GM21423 (cell line): ENCODE results near the gene RAB5B.
"Not testable (repeated sequence)": the region's sequence is repeated elsewhere in the genome, so short reads cannot be mapped to it uniquely, and the experiment has no call there.

Experiments used
- ATAC-seq: cut with Tn5 transposase; IDR thresholded peaks from one replicate; pipeline ENCODE4 v1.9.1; 2021; ENCODE audit warnings: mild to moderate bottlenecking, moderate library complexity; ENCODE audit not compliant: unreplicated experiment

RAB5B gene

DNA sequence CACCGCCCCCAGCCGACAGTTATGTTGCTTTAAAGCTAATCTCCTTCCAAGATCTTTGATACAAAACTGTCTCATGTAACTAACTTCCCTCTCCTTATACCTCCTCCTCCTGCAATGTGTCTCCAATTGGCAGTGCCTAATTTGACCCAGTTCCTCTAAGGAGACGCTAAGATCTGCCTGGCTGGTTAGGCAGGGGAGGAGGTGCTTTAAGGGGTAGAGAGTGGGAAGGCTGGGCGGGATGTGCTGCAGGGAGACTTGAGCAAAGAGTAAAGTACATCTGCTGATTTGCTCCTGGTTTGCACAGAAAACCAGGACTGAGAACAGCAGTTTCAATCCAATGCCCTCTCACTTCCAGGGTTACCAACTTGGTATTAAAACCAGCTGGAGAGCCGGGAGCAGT is 39.6 kb downstream of the RAB5B start:
- ATAC-seq: no peak

DNA sequence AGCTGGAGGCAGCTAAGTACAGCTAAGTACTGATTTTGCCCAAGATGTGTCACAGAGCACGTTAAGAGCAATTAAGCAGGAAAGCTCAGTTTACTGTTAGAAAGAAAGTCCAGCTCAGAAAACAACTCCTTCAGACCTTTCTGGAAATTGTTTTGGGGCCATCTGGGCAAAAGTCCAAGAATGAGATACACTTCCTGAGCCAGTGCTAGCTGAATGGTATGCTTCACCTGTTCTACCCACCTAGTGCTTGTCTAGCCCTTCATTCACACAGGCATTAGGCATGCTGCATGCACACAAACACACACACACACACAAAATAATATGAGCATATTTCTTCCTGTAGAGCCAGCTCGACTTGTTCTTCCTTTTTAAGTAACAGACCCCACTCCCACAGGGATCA is 40.3 kb downstream of the RAB5B start:
- no peak for ATAC-seq

- ATAC-seq: no peak
These were observed 43.3 kb downstream of the RAB5B start for GRCh38 chr12:56017181-56017580.

DNA sequence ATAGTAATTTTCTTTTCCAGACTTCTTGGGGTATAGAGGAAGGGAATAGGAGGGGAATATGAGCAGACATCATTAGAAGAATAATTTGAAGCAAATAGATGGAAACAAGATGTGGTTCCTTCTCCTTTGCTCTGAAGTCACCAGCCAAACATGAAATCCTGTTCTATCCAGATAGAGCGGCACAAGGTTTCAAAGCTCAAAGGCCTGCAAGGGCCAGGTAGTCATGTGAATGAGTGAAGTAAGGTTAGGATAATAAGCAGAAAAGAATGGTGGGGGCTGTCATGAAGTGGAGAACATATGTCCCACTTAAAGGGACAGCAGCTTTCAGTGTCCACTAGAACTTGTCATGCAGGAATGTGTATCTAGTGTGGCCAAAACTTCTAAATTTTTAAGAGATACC is 44.5 kb downstream of the RAB5B start:
- no peak for ATAC-seq

- no peak for ATAC-seq
These were observed 46.7 kb downstream of the RAB5B start, which contains the start of gene IKZF4 for GRCh38 chr12:56020423-56021184. TSS of gene IKZF4 (plus strand) at chr12:56021043. CDS start at chr12:56021494, 451 bp downstream.

- ATAC-seq: no peak
These were observed 48.1 kb downstream of the RAB5B start for GRCh38 chr12:56021889-56022497.

GRCh38 chr12:56028511-56029165 is 54.8 kb downstream of the RAB5B start:
- ATAC-seq: no peak

DNA sequence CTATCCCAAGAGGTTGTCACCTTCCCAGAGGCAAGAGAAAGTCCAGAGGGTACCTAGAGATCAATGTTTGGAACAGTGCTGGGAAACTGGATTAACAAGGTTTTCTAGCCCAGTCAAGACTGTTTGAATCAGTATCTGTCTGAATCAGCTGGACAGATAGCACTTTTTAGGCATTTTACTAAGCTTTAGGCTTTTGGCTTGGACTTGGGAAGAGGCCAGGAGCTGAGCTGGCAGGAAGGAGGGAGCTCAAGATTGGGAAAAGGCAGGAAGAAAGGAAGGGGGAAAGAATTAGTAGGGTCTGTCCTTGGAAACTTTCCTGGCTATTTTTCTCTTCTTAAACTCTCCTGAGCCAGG is 55.3 kb downstream of the RAB5B start:
- ATAC-seq: no peak

- no peak for ATAC-seq
These were observed 55.9 kb downstream of the RAB5B start for GRCh38 chr12:56029666-56030293.

DNA sequence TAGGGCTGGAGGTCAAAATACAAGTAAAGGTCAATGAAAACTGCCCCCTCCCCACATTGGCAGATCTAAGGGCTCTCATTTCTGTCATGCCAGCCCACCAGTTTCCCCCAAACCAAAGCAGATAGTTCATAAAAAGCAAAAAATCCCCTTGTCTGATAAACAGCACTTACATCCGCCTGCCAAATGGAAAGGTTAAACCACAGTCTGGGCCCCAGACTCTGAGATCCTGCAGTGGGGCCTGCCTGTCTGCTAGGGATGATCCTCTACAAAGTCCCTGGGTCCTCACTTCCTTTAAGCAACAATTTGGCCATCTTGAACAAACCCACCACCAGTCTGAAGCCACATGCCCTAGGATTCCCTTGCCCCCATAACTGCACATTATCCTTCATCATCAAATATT is 58.1 kb downstream of the RAB5B start:
- ATAC-seq: no peak

DNA sequence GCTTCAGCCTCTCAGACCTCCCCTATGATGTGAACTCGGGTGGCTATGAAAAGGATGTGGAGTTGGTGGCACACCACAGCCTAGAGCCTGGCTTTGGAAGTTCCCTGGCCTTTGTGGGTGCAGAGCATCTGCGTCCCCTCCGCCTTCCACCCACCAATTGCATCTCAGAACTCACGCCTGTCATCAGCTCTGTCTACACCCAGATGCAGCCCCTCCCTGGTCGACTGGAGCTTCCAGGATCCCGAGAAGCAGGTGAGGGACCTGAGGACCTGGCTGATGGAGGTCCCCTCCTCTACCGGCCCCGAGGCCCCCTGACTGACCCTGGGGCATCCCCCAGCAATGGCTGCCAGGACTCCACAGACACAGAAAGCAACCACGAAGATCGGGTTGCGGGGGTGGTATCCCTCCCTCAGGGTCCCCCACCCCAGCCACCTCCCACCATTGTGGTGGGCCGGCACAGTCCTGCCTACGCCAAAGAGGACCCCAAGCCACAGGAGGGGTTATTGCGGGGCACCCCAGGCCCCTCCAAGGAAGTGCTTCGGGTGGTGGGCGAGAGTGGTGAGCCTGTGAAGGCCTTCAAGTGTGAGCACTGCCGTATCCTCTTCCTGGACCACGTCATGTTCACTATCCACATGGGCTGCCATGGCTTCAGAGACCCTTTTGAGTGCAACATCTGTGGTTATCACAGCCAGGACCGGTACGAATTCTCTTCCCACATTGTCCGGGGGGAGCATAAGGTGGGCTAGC is 60.9 kb downstream of the RAB5B start:
- ATAC-seq: no peak

DNA sequence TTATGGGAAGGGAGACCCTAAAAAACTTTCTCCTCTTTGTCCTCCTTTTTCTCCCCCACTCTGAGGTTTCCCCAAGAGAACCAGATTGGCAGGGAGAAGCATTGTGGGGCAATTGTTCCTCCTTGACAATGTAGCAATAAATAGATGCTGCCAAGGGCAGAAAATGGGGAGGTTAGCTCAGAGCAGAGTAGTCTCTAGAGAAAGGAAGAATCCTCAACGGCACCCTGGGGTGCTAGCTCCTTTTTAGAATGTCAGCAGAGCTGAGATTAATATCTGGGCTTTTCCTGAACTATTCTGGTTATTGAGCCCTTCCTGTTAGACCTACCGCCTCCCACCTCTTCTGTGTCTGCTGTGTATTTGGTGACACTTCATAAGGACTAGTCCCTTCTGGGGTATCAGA is 63.3 kb downstream of the RAB5B start:
- no peak for ATAC-seq

DNA sequence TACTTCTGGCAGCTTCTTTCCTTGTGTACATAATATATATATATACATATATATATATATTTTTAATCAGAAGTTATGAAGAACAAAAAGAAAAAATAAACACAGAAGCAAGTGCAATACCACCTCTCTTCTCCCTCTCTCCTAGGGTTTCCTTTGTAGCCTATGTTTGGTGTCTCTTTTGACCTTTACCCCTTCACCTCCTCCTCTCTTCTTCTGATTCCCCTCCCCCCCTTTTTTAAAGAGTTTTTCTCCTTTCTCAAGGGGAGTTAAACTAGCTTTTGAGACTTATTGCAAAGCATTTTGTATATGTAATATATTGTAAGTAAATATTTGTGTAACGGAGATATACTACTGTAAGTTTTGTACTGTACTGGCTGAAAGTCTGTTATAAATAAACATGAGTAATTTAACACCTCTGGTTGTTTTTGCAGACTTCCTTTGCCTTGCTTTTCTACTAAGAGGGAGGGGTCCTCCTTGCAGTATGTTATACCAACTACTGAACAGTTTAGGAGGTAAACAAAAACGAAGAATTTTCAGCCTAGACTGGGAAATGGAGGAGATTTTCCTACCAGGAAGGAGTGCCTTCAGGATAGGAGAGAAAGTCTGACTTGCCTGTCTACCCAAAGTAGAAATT is 64.3 kb downstream of the RAB5B start:
- ATAC-seq: no peak

DNA sequence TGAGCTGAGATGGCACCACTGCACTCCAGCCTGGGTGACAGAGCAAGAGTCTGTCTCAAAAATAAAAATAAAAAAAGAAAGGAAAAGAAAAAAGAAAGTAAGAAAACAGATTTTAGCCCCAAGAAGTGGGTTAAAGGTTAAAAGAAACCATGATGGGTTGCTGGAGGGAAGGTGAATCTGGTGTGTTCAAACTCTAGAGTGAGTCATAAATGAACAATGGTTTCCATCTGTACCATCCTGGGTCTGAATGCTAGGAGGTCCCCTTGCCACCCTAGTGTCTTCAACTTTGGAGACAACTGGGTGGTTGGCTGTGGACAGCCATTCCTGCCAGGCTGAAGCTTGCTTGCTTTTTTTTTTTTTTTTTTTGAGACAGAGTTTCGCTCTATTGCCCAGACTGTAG is 66.3 kb downstream of the RAB5B start:
- ATAC-seq: no peak

DNA sequence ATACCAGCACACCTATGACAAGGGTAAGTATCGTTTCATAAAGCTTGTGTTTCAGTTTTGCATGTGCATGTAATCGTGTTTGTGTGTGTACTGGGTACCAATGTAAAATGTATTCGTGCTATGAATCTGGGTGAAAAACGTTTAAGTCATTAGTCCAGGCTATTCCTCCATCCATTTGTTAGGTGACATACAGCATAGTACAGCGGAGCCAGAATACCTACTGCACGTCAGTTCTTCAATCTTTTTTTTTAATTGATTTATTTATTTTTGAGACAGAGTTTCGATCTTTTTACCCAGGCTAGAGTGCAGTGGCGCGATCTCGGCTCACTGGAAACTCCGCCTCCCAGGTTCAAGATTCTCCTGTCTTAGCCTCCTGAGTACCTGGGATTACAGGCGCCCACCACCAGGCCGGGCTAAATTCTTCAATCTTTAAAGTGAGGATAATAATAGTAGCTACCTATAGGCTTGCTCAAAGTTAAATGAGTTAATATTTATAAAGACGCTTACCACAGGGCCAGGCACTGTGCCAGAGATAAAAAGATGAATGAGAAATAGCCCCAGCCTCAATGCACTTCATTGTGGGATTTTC is 67.2 kb downstream of the RAB5B start:
- no peak for ATAC-seq

- ATAC-seq: peak; percentile 96
These were observed 67.9 kb downstream of the RAB5B start, which contains the start of gene RPS26 for GRCh38 chr12:56041552-56042429. TSS of gene RPS26 (plus strand) at chr12:56041918. CDS start at chr12:56042167, 249 bp downstream.

GRCh38 chr12:56042430-56042813 is 68.5 kb downstream of the RAB5B start:
- not testable (repeated sequence) for ATAC-seq

DNA sequence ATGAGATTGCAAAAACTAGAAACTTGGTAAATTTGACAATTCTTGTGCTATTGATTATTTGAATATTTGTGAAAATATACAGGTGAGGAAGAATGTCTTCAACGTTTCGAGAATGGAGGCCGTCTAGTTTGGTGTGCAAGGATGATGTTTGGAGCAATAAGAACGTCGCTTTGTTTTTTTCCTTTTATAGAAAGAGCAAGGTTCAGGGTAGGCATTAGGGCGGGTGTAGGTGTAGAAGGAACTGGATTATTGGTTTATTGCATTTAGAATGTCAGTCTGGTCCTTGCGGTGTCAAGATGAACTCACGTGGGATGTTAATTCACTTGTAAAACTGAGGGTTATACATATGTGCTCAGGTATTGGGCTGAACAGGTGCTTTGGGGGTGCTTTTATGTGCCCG is 69.0 kb downstream of the RAB5B start:
- no peak for ATAC-seq
